Measurements from ENCODE around the gene KRT37. TPM values are rescaled to one million over a fixed set of nuclear protein-coding genes. Genes with fewer than 3 reads are reported as not detected.

Gene KRT37
- total RNA-seq, 4 donors from 2014 or later = not detected

GRCh38 chr17:41444186-41444585 lies 19.8 kb upstream of the KRT37 start:
- no peak overlapping the region for H3K27ac ChIP-seq
- no peaks in the 10 kb centered on the region for H3K4me1 ChIP-seq
- no peak for DNase-seq
- no peak overlapping the region for H3K4me3 ChIP-seq
- in situ Hi-C loops (cut with MboI; ENCODE audit: low sequenced_read_pairs in 4 of 4) (no loop called here), intact Hi-C loops (cut with DNase I; ENCODE audit: low total_unique reads) (no loop called here)
- H3K36me3 ChIP-seq = no peaks in the 10 kb centered on the region
- H3K27me3 ChIP-seq = no peaks in the 10 kb centered on the region
- H3K9me3 ChIP-seq = no peaks in the 10 kb centered on the region
- ATAC-seq = no peak
- no peak for TF ChIP-seq POLR2A (IDR thresholded peaks at IDR 0.05)
- TF ChIP-seq CTCF (IDR thresholded peaks at IDR 0.05 in 4 of 5, conservative IDR thresholded peaks at IDR 0.05 in 1 of 5) = no peak

- no peak for DNase-seq
- no peak overlapping the region for H3K4me3 ChIP-seq
- H3K36me3 ChIP-seq = no peaks in the 10 kb centered on the region
- ATAC-seq = no peak
- no peak overlapping the region for H3K27ac ChIP-seq
- TF ChIP-seq CTCF (IDR thresholded peaks at IDR 0.05 in 4 of 5, conservative IDR thresholded peaks at IDR 0.05 in 1 of 5) (no peak), POLR2A (IDR thresholded peaks at IDR 0.05) (no peak)
- in situ Hi-C loops (cut with MboI; ENCODE audit: low sequenced_read_pairs in 4 of 4) = no loop called here
- no peaks in the 10 kb centered on the region for H3K4me1 ChIP-seq
- H3K9me3 ChIP-seq = no peaks in the 10 kb centered on the region
- intact Hi-C loops (cut with DNase I; ENCODE audit: low total_unique reads) = no loop called here
- no peaks in the 10 kb centered on the region for H3K27me3 ChIP-seq
These were observed 18.4 kb upstream of the KRT37 start for GRCh38 chr17:41442739-41443138.

- Histone ChIP-seq H3K27me3 (no peaks in the 10 kb centered on the region), H3K9me3 (no peaks in the 10 kb centered on the region), H3K4me1 (no peaks in the 10 kb centered on the region), H3K27ac (no peak within 1 kb of the TSS), H3K4me3 (no peak within 1 kb of the TSS), H3K36me3 (no peaks in the 10 kb centered on the region)
- DNase-seq (no peak), ATAC-seq (no peak)
- TF ChIP-seq POLR2A (IDR thresholded peaks at IDR 0.05) (no peak), CTCF (IDR thresholded peaks at IDR 0.05 in 4 of 5, conservative IDR thresholded peaks at IDR 0.05 in 1 of 5) (no peak)
- intact Hi-C loops (cut with DNase I; ENCODE audit: low total_unique reads) = no loop called here
- in situ Hi-C loops (cut with MboI; ENCODE audit: low sequenced_read_pairs in 4 of 4) = no loop called here
These were observed 16.2 kb upstream of the KRT37 start, which contains the start of gene KRT38 for GRCh38 chr17:41440531-41441033. KRT38 (minus strand) TSS chr17:41440983; CDS start chr17:41440921, 62 bp downstream.

GRCh38 chr17:41439375-41439774 lies 15.0 kb upstream of the KRT37 start:
- Histone ChIP-seq H3K36me3 (no peaks in the 10 kb centered on the region), H3K27ac (no peak overlapping the region), H3K27me3 (no peaks in the 10 kb centered on the region), H3K4me3 (no peak overlapping the region), H3K9me3 (no peaks in the 10 kb centered on the region), H3K4me1 (no peaks in the 10 kb centered on the region)
- ATAC-seq (no peak), DNase-seq (no peak)
- intact Hi-C loops (cut with DNase I; ENCODE audit: low total_unique reads) (no loop called here), in situ Hi-C loops (cut with MboI; ENCODE audit: low sequenced_read_pairs in 4 of 4) (no loop called here)
- no peak for TF ChIP-seq POLR2A (IDR thresholded peaks at IDR 0.05)
- no peak for TF ChIP-seq CTCF (IDR thresholded peaks at IDR 0.05 in 4 of 5, conservative IDR thresholded peaks at IDR 0.05 in 1 of 5)

- in situ Hi-C loops (cut with MboI; ENCODE audit: low sequenced_read_pairs in 4 of 4) = no loop called here
- TF ChIP-seq CTCF (IDR thresholded peaks at IDR 0.05 in 4 of 5, conservative IDR thresholded peaks at IDR 0.05 in 1 of 5) (no peak), POLR2A (IDR thresholded peaks at IDR 0.05) (no peak)
- no peaks in the 10 kb centered on the region for H3K27me3 ChIP-seq
These were observed 13.4 kb upstream of the KRT37 start for GRCh38 chr17:41437769-41438168.

More at GRCh38 chr17:41437769-41438168, 13.4 kb upstream of the KRT37 start:
- no peak for DNase-seq
- Histone ChIP-seq H3K4me1 (no peaks in the 10 kb centered on the region), H3K9me3 (no peaks in the 10 kb centered on the region), H3K4me3 (no peak overlapping the region), H3K36me3 (no peaks in the 10 kb centered on the region), H3K27ac (no peak overlapping the region)
- ATAC-seq = no peak
- intact Hi-C loops (cut with DNase I; ENCODE audit: low total_unique reads) = no loop called here

Measured in gastrocnemius medialis (tissue), 4 donors.